Glomerular visceral epithelial cell (primary cell): ENCODE data around the gene CYP51A1.
"Not testable (repeated sequence)": the region's sequence is repeated elsewhere in the genome, so short reads cannot be mapped to it uniquely, and the experiment has no call there.

Source experiments
- DNase-seq: peaks from one replicate; pipeline ENCODE4 v3.0.0-alpha.2; 2016; ENCODE audit errors: extremely low spot score

CYP51A1 gene

DNA sequence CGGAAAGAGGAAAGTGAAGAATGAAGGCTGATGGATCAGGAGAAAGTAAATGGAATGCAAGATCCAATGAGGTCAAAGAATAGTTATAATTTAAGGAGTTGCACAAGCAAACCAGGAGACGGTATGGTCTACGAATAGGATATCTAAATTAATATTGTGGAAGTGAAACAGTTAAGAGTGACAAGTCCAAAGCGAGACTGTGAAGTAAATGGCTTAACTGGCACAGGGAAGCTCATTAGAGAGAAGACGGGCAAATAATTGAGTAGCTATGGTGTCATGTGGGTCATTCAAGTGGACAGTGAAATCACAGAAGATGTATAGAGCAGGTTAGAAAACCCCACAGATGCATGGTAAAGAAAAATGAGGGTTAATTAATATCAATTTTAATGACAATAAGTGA, 3.2 kb downstream of the CYP51A1 start:
- no peak for DNase-seq

DNA sequence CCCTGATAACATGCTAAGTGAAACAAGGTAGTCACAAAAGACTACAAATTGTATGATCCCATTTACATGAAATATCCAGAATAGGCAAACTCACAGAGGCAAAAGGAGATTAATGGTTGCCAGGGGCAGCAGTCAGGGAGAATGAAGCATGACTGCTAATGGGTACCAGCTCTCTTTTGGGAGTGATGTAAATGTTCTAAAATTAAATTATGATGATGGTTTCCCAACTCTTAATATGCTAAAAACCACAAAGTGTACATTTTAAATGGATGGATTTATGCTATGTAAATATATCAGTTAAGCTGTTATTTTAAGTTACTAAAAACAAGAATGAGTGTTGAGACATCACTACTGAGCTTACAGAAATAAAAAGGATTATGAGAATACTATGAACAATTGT, 12.6 kb downstream of the CYP51A1 start:
- no peak for DNase-seq

DNA sequence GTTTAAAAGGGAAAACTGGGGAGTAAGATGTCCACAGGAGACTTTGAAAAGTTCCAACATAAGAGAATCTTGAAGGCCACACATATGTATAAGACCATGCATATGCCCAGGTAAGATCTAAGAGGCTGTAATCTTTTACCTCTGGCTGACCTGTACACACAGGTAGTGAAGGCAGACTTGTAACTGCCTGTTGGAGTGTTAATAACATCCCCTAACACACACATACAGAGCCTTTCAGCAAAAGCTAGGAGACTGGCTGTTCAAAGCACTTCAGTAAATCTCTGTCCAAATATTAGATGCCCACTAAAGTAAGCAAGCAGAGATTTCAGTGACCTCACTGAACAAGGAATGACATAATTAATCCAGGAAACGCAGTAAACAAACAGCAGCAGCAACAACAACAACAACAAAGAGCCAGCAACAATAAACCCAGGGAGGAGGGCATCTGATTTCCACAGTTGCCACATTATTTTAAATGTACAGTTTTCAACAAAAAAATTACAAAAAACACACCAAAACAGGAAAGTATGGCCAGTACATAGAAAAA, 15.0 kb downstream of the CYP51A1 start:
- DNase-seq, result no peak

DNA sequence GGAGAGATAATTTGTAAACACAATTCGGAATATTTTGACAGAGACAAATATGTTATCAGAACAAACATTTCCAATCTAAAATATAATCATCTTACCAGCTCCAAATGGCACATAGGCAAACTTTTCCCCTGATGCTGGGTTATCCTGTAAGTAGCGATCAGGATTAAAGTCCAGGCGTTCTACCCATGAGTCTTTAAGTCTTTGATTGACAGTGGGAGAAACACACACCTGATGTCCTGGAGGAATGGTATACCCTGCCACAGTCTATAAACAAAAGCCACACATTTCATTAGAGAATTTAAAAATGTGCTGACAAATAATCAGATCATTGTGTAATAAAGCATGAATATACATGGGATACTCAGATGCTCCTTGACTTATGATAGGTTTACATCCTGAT, 17.3 kb downstream of the CYP51A1 start:
- no peak for DNase-seq

DNA sequence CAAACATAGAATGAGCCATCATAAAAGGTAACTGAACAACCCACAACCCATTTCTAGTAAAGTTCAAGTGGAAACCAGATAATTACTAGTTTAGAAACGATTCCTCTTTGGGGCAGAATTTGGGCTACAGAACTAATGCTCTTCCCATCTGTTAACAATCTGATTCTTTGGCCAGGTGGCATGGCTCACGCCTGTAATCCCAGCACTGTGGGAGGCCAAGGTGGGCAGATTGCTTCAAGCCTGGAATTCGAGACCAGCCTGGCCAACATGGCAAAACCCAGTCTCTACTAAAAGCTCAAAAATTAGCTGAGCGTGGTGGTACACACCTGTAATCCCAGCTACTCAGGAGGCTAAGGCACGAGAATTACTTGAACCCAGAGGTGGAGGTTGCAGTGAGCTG, 18.5 kb downstream of the CYP51A1 start:
- no peak for DNase-seq

DNA sequence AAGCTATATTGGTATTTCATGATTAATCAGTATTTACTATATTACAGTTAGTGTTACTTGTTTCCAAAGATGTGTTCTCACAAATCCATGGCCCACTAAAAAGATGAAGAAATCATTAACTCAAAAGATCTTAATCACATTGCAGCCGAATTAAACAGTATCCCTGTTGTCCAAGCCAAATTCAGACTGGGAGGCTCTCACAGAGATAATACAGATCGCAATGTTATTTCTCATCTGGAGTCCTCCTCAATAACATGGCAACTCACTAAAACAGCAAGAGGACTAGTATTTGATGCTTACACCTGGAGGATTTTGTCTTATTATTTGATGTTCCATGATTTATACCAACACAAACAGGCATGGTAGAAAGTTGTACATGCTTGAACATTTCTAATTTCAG, 23.4 kb downstream of the CYP51A1 start:
- DNase-seq, result no peak

DNA sequence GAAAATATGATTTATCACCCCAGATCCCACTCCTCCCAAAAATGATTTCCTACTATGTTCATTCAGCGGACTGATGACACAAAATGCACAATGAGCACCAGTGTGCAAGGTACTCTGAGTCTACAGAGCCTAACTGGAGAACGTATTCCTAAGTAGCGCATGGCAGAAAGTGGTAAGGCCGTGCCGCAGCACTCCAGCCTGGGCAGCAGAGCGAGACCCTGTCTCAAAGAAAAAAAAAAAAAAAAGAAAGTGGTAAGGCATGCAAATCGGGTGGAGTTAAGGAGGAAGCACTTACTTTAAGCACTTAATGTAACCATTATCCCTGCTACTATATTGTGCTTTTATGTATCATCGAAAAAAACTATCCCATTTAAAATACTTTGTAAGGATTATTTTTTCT, 25.5 kb downstream of the CYP51A1 start:
- DNase-seq, result no peak

DNA sequence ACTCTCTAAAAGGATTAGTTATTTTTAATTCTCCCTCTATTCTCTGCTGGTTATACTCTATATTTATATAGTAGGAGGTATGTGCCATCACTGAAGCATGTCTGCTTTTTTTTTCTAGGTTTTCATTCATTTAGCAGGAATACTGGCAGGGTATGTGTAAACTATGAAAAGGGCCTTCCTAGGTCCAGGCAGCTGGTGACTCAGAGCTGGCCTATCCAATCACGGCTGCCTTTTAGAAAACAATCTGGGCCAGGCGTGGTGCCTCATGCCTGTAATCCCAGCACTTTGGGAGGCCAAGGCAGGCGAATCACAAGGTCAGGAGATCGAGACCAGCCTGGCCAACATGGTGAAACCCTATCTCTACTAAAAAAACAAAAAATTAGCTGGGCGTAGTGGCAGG, 31.4 kb downstream of the CYP51A1 start:
- not testable (repeated sequence) for DNase-seq

DNA sequence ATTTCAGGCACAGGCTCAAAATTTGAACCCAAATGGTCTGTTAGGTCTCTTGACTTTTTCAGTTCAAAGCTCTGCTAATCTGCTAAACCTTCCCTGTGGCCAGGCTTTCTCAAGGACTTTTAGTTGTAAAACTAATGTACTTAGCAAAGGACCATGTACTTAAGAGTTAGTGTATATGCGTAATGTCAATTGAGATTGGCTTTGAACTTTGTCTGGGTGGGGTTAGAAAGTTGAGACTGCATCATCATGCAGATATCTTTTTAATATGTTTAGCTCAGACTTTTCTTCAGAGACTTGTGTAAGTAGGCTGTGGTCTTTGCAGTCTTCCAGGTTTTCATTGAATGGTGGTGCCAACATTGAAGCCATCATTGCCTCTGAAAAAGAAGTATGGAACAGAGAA, 33.7 kb downstream of the CYP51A1 start:
- no peak for DNase-seq

DNA sequence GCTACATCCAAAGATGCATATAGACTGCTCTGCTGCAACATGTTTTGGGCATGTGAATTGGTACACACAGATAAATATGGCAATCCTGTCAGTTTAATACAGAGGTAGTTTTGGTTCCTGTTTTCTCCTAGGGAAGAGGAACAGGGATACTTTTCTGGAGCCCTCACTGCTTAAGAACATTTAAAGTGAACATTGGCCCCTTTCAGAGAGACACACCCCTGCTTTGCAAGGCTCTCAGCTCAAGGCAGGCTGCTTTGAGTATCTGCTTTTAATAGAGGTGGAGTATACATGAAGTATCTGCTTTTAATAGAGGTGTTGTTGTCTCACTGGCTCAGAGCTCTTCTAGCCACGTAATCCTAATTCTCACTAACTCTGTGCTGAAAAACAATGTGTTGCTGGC, 38.9 kb downstream of the CYP51A1 start:
- no peak for DNase-seq

DNA sequence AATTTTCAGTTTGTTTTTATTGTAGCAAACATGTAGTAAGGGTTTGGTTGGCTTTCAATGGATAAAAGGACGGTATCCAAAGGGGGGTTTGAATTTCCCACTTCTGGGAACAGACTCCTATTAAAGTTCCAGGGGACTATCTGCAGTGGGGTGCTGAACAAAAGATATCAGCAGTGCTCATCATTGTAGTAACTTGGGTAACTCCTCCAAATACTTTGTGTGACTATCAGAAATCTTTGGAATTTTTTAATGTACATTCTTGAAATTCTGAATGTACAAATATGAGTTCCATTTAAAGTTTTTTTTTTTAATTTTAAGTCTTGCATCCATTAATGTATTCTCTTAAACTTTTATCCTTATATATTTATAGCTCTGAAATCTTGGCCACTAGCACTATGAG, 42.1 kb downstream of the CYP51A1 start:
- no peak for DNase-seq

DNA sequence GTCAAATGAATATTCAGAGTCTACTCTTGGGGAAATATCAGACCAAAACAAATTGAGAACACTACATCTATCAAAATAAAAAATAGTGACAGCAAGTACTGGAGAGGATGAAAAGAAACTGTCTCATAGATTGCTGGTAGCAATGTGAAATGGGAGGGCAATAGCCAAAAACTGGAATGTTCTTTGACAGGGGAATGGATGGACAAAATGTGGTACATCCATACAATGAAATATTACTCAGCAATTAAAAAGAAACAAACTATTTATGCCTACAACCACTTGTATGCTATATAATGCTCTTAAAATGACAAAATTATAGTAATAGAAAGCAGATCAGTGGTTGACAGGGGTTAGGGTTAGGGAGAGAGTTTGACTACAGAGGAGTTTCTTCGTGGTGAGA, 46.0 kb downstream of the CYP51A1 start:
- no peak for DNase-seq

DNA sequence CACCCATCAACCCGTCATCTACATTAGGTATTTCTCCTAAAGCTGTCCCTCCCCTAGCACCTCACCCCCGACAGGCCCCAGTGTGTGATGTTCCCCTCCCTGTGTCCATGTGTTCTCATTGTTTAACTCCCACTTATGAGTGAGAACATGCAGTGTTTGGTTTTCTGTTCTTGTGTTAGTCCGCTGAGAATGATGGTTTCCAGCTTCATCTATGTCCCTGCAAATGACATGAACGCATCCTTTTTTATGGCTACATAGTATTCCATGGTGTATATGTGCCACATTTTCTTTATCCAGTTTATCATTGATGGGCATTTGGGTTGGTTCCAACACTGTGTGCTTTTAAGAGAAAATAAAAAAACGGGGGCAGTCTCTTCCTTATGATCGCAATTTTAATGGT, 50.4 kb downstream of the CYP51A1 start:
- not testable (repeated sequence) for DNase-seq

DNA sequence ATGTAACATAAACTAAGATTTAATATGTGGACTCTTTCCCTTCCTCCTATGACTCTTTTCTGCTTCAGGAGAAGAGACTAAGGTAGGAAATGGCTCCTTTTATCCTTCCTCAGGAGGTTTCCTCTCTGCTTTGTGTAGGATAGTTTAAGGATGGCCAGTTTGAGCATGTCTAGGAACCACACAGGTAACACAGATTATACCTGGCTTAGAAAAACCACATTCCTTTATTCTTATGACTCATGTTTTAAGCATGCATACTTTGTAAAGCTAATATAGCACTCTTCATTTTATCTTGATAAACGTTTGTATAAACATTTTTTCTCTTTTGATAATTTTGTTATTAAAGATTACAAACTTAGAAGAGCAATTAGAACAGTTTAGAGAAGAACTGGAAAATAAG, 57.8 kb downstream of the CYP51A1 start:
- no peak for DNase-seq

DNA sequence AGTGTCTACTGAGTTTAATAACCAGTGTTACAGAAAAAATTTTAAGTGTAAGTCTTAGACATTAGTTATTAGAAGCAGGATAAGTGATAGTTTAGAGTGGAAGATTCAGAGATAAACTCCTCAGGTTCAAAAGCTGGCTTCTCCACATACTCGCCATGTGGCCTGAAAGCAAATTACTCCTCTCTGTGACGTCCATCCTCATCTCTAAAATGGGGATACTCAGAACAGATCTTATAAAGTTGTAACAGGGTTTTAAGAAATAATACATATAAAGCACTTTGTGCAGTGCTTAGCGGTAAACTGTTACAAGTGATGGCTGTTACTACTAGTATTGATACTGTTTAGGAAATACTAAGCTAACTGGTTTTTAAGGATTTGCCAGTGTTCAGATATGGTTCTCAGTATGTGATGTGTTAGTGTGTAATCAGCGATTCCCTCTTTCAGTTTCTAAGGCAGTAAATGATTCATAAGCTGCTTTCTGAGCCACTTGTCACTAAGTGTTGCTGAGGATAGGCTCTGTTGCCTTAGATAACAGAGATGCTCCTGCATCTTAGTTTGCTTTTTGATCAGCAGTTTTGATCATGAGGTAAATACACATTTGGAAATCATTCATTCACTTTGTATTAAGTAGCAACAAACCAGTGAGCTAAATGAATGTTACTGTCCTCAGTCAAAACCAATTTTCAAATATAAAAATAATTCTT, 58.7 kb downstream of the CYP51A1 start:
- DNase-seq, result no peak

DNA sequence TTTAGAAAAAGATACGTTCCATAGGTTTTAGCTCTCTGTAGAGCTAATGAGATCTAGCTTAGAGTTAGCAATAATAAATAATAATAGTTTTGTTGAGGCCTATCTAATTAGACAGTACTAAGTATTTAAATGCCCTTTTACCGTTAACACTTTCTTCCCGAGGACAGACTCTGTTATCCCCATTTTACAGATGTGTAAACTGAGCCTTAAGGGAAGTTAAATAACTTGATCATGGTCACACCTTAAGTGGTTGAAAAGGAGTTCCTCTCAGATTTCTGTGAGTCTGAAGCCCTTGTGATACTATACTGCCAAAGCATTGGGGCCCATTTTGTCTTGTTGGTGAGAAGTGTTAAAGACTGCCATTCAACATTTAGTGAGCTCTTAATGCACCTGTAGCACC, 61.6 kb downstream of the CYP51A1 start:
- no peak for DNase-seq

DNA sequence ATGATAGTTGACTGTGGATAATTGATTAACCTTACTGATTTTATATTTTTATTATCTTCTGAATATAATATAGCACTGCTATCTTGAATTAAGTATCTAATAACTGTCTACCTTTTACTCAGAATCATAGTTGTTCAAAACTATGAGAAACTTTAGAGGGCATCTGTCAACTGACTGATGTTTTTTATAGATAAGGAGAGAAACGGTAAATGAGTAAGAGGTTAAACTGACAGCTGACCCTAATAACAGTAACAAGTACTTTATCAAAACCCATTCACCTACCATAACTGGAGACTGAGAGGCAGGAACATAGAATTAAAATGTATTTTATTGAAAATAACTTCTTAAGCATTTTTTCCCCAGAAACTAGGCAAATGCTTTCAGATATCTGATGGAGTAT, 62.2 kb downstream of the CYP51A1 start:
- no peak for DNase-seq

DNA sequence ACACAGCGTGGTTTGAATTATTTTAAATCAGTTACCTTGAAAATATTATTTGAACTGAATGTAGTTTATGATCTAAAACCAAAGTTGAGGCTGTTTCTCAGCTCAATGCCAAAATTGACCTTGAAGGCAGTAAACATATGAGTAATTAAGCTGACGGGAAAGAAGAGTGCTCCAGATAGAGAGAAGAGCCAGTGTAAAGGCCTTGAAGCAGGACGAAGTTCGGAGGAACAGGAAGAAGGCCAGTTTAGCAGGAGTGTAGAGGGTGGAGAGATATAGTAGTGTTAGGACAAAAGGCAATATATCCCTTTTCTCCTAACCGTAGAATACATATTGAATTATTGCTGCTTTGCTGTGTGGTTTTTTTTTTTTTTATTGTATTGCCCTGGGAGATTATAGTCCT, 63.2 kb downstream of the CYP51A1 start:
- DNase-seq, result no peak

DNA sequence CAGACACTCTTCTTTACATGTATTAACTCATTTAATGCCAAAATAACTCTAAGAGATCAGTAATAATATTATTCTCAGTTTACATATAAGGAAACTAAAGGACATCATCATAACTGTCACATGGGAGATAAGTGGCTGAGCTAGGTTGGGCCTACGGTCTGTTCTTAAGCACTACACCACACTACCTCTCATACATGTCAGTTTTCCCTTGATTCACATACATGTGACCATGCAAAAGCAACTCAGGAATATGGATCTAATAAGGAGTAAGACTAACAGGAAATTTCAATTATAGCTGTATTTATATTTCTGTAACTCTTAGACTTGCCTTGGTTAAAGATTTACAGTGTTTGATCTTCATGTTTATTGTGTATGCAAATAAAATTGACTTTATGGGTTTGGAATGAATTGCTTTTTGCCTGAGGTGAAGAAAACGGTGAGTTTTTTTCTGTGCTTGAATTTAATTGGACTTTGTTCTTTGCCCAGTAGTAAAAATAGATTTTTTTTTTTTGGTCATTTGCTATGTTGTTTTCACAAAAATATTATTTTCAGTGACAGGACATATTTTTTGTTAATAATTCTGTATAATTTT, 69.7 kb downstream of the CYP51A1 start:
- DNase-seq, result no peak
